HEK293 (cell line): ENCODE data around the gene CTIF.

Experiments used
- CTCF ChIA-PET: fragments of 350-600 bp; formaldehyde crosslinking; extraction: SDS; loops from one replicate; lab custom pipeline; 2021; ENCODE audit warnings: antibody characterized with exemption; lab: Yijun Ruan, JAX
- POLR2A ChIA-PET: fragments of 300-600 bp; formaldehyde crosslinking; extraction: SDS; loops from one replicate; lab custom pipeline; 2020; ENCODE audit warnings: antibody characterized with exemption, inconsistent platforms; lab: Yijun Ruan, JAX
- H3K27ac ChIP-seq: fragments of 200-500 bp; sonication (Bioruptor generic); 2 replicates; pipeline ENCODE4 v1.5.1; 2014; ENCODE audit warnings: low read depth, low read length, control low read depth, inconsistent platforms; ENCODE audit errors: extremely low read depth
- H3K36me3 ChIP-seq, 2 experiments: fragments of 200-500 bp in 1 of 2; sonication (Bioruptor generic) in 1 of 2; 1 replicate in 1 of 2; 2 replicates in 1 of 2; pipeline ENCODE4 v1.5.1; 2014 to 2017; ENCODE audit warnings: inconsistent platforms in 2 of 2, low read length in 2 of 2; ENCODE audit not compliant: control insufficient read depth in 2 of 2, insufficient read depth in 1 of 2
- H3K4me1 ChIP-seq: fragments of 200-500 bp; sonication (Bioruptor generic); 2 replicates; pipeline ENCODE4 v1.5.1; 2014; ENCODE audit warnings: mild to moderate bottlenecking, low read length, inconsistent platforms; ENCODE audit not compliant: control insufficient read depth, insufficient read depth
- H3K4me3 ChIP-seq: 2 replicates; pipeline ENCODE4 v1.5.1; 2011; ENCODE audit warnings: low read depth, mild to moderate bottlenecking, control low read depth, low read length, moderate library complexity
- H3K9me3 ChIP-seq: fragments of 200-500 bp; sonication (Bioruptor generic); 2 replicates; pipeline ENCODE4 v1.5.1; 2014; ENCODE audit warnings: low read depth, low read length, inconsistent platforms; ENCODE audit not compliant: control insufficient read depth, insufficient read depth
- ELK4 ChIP-seq: IDR thresholded peaks from 2 replicates; pipeline ENCODE4 v1.6.1; 2011; ENCODE audit warnings: mild to moderate bottlenecking, low read depth, low read length, borderline replicate concordance
- GLIS1 ChIP-seq: fragments of 450-650 bp; formaldehyde crosslinking; IDR thresholded peaks from 2 replicates; pipeline ENCODE4 v1.5.1; 2016; ENCODE audit warnings: missing biosample characterization, missing genetic modification characterization
- OSR2 ChIP-seq: fragments of 450-650 bp; formaldehyde crosslinking; IDR thresholded peaks from 2 replicates; pipeline ENCODE4 v1.5.1; 2016; ENCODE audit warnings: missing biosample characterization, missing genetic modification characterization
- PRDM4 ChIP-seq: fragments of 450-650 bp; formaldehyde crosslinking; IDR thresholded peaks from 2 replicates; pipeline ENCODE4 v1.5.1; 2017; ENCODE audit warnings: missing biosample characterization, missing genetic modification characterization
- REPIN1 ChIP-seq: fragments of 450-650 bp; formaldehyde crosslinking; IDR thresholded peaks from 2 replicates; pipeline ENCODE4 v1.5.1; 2017; ENCODE audit warnings: missing biosample characterization, missing genetic modification characterization, low read depth
- SP2 ChIP-seq: fragments of 450-650 bp; formaldehyde crosslinking; IDR thresholded peaks from 2 replicates; pipeline ENCODE4 v1.5.1; 2016; ENCODE audit warnings: missing biosample characterization, missing genetic modification characterization
- SP7 ChIP-seq: fragments of 450-650 bp; formaldehyde crosslinking; IDR thresholded peaks from 2 replicates; pipeline ENCODE4 v1.5.1; 2016; ENCODE audit warnings: missing biosample characterization, missing genetic modification characterization
- TCF7L2 ChIP-seq: IDR thresholded peaks from 2 replicates; pipeline ENCODE4 v1.6.1; 2011; ENCODE audit warnings: low read depth, mild to moderate bottlenecking, inconsistent platforms, low read length, moderate library complexity, borderline replicate concordance
- YY2 ChIP-seq: fragments of 450-650 bp; formaldehyde crosslinking; IDR thresholded peaks from 2 replicates; pipeline ENCODE4 v1.5.1; 2016; ENCODE audit warnings: missing biosample characterization, missing genetic modification characterization
- ZBTB6 ChIP-seq: fragments of 450-650 bp; formaldehyde crosslinking; IDR thresholded peaks from 2 replicates; pipeline ENCODE4 v1.5.1; 2017; ENCODE audit warnings: missing biosample characterization, missing genetic modification characterization
- ZFHX2 ChIP-seq: fragments of 450-650 bp; formaldehyde crosslinking; conservative IDR thresholded peaks from 2 replicates; pipeline ENCODE4 v1.5.1; 2016; ENCODE audit warnings: missing biosample characterization, missing genetic modification characterization
- ZFP3 ChIP-seq: fragments of 450-650 bp; formaldehyde crosslinking; IDR thresholded peaks from 2 replicates; pipeline ENCODE4 v1.5.1; 2016; ENCODE audit warnings: low read depth, missing biosample characterization, missing genetic modification characterization
- ZIC2 ChIP-seq: fragments of 450-650 bp; formaldehyde crosslinking; IDR thresholded peaks from 2 replicates; pipeline ENCODE4 v1.5.1; 2016; ENCODE audit warnings: missing biosample characterization, missing genetic modification characterization
- ZNF133 ChIP-seq: fragments of 450-650 bp; formaldehyde crosslinking; IDR thresholded peaks from 2 replicates; pipeline ENCODE4 v1.5.1; 2016; ENCODE audit warnings: missing biosample characterization, missing genetic modification characterization
- ZNF157 ChIP-seq: fragments of 450-650 bp; formaldehyde crosslinking; IDR thresholded peaks from 2 replicates; pipeline ENCODE4 v1.5.1; 2016; ENCODE audit warnings: missing biosample characterization, missing genetic modification characterization
- ZNF174 ChIP-seq: fragments of 450-650 bp; formaldehyde crosslinking; IDR thresholded peaks from 2 replicates; pipeline ENCODE4 v1.5.0; 2017; ENCODE audit warnings: missing biosample characterization, mild to moderate bottlenecking, missing genetic modification characterization
- ZNF302 ChIP-seq: fragments of 450-650 bp; formaldehyde crosslinking; IDR thresholded peaks from 2 replicates; pipeline ENCODE4 v1.5.1; 2016; ENCODE audit warnings: missing biosample characterization, missing genetic modification characterization, low read depth
- ZNF416 ChIP-seq: fragments of 450-650 bp; formaldehyde crosslinking; IDR thresholded peaks from 2 replicates; pipeline ENCODE4 v1.5.1; 2016; ENCODE audit warnings: missing biosample characterization, missing genetic modification characterization
- ZNF513 ChIP-seq: fragments of 450-650 bp; IDR thresholded peaks from 2 replicates; pipeline ENCODE4 v1.5.1; 2018; ENCODE audit warnings: missing biosample characterization, missing genetic modification characterization
- ZNF514 ChIP-seq: fragments of 450-650 bp; formaldehyde crosslinking; IDR thresholded peaks from 2 replicates; pipeline ENCODE4 v1.5.1; 2016; ENCODE audit warnings: missing biosample characterization, missing genetic modification characterization
- ZNF654 ChIP-seq: fragments of 450-650 bp; formaldehyde crosslinking; IDR thresholded peaks from 2 replicates; pipeline ENCODE4 v1.5.1; 2016; ENCODE audit warnings: low read depth, missing biosample characterization, missing genetic modification characterization
- ZNF792 ChIP-seq: fragments of 450-650 bp; formaldehyde crosslinking; IDR thresholded peaks from 2 replicates; pipeline ENCODE4 v1.5.1; 2016; ENCODE audit warnings: missing biosample characterization, missing genetic modification characterization
- ZNF843 ChIP-seq: fragments of 450-650 bp; formaldehyde crosslinking; IDR thresholded peaks from 2 replicates; pipeline ENCODE4 v1.5.1; 2016; ENCODE audit warnings: missing biosample characterization, missing genetic modification characterization
- TF ChIP-seq, protein P1 (sequence below): fragments of 450-650 bp; formaldehyde crosslinking; IDR thresholded peaks from 2 replicates; pipeline ENCODE4 v1.5.1; 2016; ENCODE audit warnings: missing biosample characterization, missing genetic modification characterization, borderline replicate concordance

Gene CTIF

DNA sequence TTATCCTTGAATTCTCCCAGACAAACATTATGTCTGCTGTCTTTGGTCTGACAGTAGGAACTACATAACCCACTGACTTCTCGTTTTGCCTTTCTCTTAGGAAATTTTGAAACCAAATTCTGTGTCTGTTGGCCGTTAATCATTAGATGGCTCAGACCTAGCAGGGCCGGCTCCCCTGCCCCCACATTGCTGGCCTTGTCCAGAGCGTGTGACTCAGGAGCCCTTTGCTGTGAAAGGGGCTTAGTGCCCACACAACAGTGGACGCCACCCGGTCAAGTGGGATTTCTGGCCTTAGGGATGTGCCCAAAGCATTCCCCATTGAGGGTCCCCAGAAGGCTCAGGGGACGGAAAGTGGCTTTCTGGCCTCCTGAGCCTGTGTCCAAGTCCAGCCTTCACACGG, 137.5 kb downstream of the CTIF start:
- no peaks in the 10 kb centered on the region for H3K4me1 ChIP-seq
- TF ChIP-seq ZBTB6 (tag by site-specific recombination) (no peak), ZNF792 (tag by site-specific recombination) (no peak), OSR2 (tag by site-specific recombination) (no peak), ZNF513 (no peak), SP2 (tag by site-specific recombination) (no peak), ELK4 (no peak), ZNF416 (tag by site-specific recombination) (no peak), ZNF514 (tag by site-specific recombination) (no peak), ZNF843 (tag by site-specific recombination) (no peak), ZFHX2 (tag by site-specific recombination) (no peak), REPIN1 (tag by site-specific recombination) (no peak), ZNF302 (tag by site-specific recombination) (no peak), ZNF133 (tag by site-specific recombination) (no peak), ZNF157 (tag by site-specific recombination) (no peak), ZNF174 (tag by site-specific recombination) (no peak), TCF7L2 (no peak), ZFP3 (tag by site-specific recombination) (no peak)
- TF ChIP-seq, protein P1, sequence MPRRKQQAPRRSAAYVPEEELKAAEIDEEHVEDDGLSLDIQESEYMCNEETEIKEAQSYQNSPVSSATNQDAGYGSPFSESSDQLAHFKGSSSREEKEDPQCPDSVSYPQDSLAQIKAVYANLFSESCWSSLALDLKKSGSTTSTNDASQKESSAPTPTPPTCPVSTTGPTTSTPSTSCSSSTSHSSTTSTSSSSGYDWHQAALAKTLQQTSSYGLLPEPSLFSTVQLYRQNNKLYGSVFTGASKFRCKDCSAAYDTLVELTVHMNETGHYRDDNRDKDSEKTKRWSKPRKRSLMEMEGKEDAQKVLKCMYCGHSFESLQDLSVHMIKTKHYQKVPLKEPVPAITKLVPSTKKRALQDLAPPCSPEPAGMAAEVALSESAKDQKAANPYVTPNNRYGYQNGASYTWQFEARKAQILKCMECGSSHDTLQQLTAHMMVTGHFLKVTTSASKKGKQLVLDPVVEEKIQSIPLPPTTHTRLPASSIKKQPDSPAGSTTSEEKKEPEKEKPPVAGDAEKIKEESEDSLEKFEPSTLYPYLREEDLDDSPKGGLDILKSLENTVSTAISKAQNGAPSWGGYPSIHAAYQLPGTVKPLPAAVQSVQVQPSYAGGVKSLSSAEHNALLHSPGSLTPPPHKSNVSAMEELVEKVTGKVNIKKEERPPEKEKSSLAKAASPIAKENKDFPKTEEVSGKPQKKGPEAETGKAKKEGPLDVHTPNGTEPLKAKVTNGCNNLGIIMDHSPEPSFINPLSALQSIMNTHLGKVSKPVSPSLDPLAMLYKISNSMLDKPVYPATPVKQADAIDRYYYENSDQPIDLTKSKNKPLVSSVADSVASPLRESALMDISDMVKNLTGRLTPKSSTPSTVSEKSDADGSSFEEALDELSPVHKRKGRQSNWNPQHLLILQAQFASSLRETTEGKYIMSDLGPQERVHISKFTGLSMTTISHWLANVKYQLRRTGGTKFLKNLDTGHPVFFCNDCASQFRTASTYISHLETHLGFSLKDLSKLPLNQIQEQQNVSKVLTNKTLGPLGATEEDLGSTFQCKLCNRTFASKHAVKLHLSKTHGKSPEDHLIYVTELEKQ (tag by site-specific recombination): no peak
- no peaks in the 10 kb centered on the region for H3K9me3 ChIP-seq
- CTCF ChIA-PET: interaction anchor here (0.6 to 3.5 kb wide), 27 partner anchors 10 to 1373 kb away, joined by 3 to 32 read pairs (median 3); no protein-coding TSS in a partner anchor
- H3K27ac ChIP-seq: no peak overlapping the region
- H3K36me3 ChIP-seq: peaks cover 0 to under 1% of the 10 kb centered on the region in 2 experiments; a peak in 2 of 3 replicates
- no peak overlapping the region for H3K4me3 ChIP-seq
- POLR2A ChIA-PET: no interaction called here

DNA sequence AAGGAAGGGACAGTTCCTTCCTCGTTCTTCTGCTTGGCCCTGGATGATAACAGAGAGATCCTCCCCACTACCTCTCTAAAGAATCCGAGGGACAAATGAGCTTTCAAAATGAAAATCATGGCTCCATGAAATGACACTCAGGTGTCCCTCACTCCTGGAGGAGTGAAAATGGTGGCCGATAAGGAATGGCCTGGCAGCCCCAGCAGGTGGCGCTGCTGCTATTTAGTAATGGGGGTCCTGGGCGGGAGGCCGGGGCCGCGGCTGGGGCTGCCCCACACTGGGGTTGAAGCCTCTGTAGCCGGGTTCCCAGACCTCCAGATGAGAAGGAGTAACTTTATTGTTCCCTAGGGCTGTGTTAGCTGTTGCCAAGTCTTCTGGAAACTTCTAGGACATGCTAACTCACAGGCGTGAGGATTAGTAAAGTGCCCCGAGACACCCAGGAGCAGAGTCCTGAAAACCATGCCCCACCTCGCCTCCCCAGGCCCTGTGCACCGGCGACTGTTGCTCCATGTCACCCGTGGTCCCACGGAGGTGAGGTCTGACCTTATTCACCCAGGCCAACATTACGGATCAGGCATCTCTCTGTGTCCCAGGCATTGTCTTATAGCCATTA, 138.0 kb downstream of the CTIF start:
- no peak overlapping the region for H3K4me3 ChIP-seq
- no peaks in the 10 kb centered on the region for H3K9me3 ChIP-seq
- POLR2A ChIA-PET: no interaction called here
- H3K36me3 ChIP-seq: no peaks in the 10 kb centered on the region; a peak in 1 of 3 replicates
- no peak overlapping the region for H3K27ac ChIP-seq
- no peaks in the 10 kb centered on the region for H3K4me1 ChIP-seq
- CTCF ChIA-PET: interaction anchor here (0.6 to 3.5 kb wide), 29 partner anchors 10 to 1372 kb away, joined by 3 to 32 read pairs (median 3); no protein-coding TSS in a partner anchor
- TF ChIP-seq YY2 (tag by site-specific recombination) (peak; percentile 58), SP7 (tag by site-specific recombination) (0 out of 2 replicates have a peak, but pooled peaks have one; percentile 25), ZIC2 (tag by site-specific recombination) (peak; percentile 46; the same call in 1 of the 2 replicates), PRDM4 (no peak), GLIS1 (peak; percentile 96), ZNF654 (peak; percentile 90)
